ENCODE measurements around the gene MKRN2OS. TPM values are rescaled to one million over a fixed set of nuclear protein-coding genes. Genes with fewer than 3 reads are reported as not detected.

MKRN2OS gene
- total and polyA plus RNA-seq, 5 donors: 0.23 TPM; not detected in 4

- no peaks in the 10 kb centered on the region for H3K9me3 ChIP-seq (ENCODE audit: control insufficient read depth, low read length)
Observed at GRCh38 chr3:12561397-12561796, 16.1 kb upstream of the MKRN2OS start.

GRCh38 chr3:12560505-12561190 lies 15.3 kb upstream of the MKRN2OS start:
- Histone ChIP-seq H3K27me3 (ENCODE audit: control insufficient read depth, insufficient read depth) (no peaks in the 10 kb centered on the region), H3K9me3 (ENCODE audit: control insufficient read depth, low read length) (no peaks in the 10 kb centered on the region), H3K4me3 (ENCODE audit: low read length) (no peak overlapping the region), H3K4me1 (ENCODE audit: control insufficient read depth, insufficient read depth, low read length) (peaks cover 8% of the 10 kb centered on the region), H3K27ac (ENCODE audit: low read length) (peak overlapping the region; percentile 73)
- no peak for DNase-seq
- intact Hi-C loops (cut with DNase I): no loop called here
- ATAC-seq: no peak
- whole genome bisulfite sequencing: 66% methylated on average over 5 of the region's 5 CpGs

More at GRCh38 chr3:12561397-12561796, 16.1 kb upstream of the MKRN2OS start:
- Histone ChIP-seq H3K27ac (ENCODE audit: low read length) (no peak overlapping the region), H3K4me1 (ENCODE audit: control insufficient read depth, insufficient read depth, low read length) (peaks cover 8% of the 10 kb centered on the region), H3K27me3 (ENCODE audit: control insufficient read depth, insufficient read depth) (no peaks in the 10 kb centered on the region), H3K4me3 (ENCODE audit: low read length) (no peak overlapping the region)
- DNase-seq (no peak), ATAC-seq (no peak)
- WGBS: 93% methylated on average over 2 of the region's 2 CpGs
- intact Hi-C loops (cut with DNase I): no loop called here

- H3K27me3 ChIP-seq (ENCODE audit: control insufficient read depth, insufficient read depth): no peaks in the 10 kb centered on the region
- WGBS: 70% methylated on average over 3 of the region's 3 CpGs
- H3K27ac ChIP-seq (ENCODE audit: low read length): no peak overlapping the region
- intact Hi-C loops (cut with DNase I): no loop called here
- no peak overlapping the region for H3K4me3 ChIP-seq (ENCODE audit: low read length)
- DNase-seq: no peak
- peaks cover 8% of the 10 kb centered on the region for H3K4me1 ChIP-seq (ENCODE audit: control insufficient read depth, insufficient read depth, low read length)
- no peak for ATAC-seq
- no peaks in the 10 kb centered on the region for H3K9me3 ChIP-seq (ENCODE audit: control insufficient read depth, low read length)
Observed at GRCh38 chr3:12559520-12559919, 14.2 kb upstream of the MKRN2OS start.

- ATAC-seq (no peak), DNase-seq (no peak)
- Histone ChIP-seq H3K27me3 (ENCODE audit: control insufficient read depth, insufficient read depth) (no peaks in the 10 kb centered on the region), H3K27ac (ENCODE audit: low read length) (no peak overlapping the region), H3K9me3 (ENCODE audit: control insufficient read depth, low read length) (no peaks in the 10 kb centered on the region), H3K4me3 (ENCODE audit: low read length) (no peak overlapping the region), H3K4me1 (ENCODE audit: control insufficient read depth, insufficient read depth, low read length) (peaks cover 8% of the 10 kb centered on the region)
- 72% methylated on average over 4 of the region's 4 CpGs for WGBS
- intact Hi-C loops (cut with DNase I): no loop called here
Observed at GRCh38 chr3:12558706-12559105, 13.4 kb upstream of the MKRN2OS start.

GRCh38 chr3:12557473-12558100 lies 12.3 kb upstream of the MKRN2OS start:
- H3K9me3 ChIP-seq (ENCODE audit: control insufficient read depth, low read length): no peaks in the 10 kb centered on the region
- intact Hi-C loops (cut with DNase I): no loop called here
- 1% methylated on average over 18 of the region's 18 CpGs for WGBS
- peaks cover 8% of the 10 kb centered on the region for H3K4me1 ChIP-seq (ENCODE audit: control insufficient read depth, insufficient read depth, low read length)
- H3K27me3 ChIP-seq (ENCODE audit: control insufficient read depth, insufficient read depth): no peaks in the 10 kb centered on the region
- peak overlapping the region; percentile 84 for H3K27ac ChIP-seq (ENCODE audit: low read length)
- DNase-seq (no peak), ATAC-seq (no peak)
- H3K4me3 ChIP-seq (ENCODE audit: low read length): peak overlapping the region; percentile 68

GRCh38 chr3:12556690-12557472 lies 11.6 kb upstream of the MKRN2OS start, which contains the start of gene MKRN2:
MKRN2 (plus strand) TSS chr3:12557087; CDS start chr3:12557151, 64 bp downstream.
- ATAC-seq: peak; percentile 97 to 98
- Histone ChIP-seq H3K4me1 (ENCODE audit: control insufficient read depth, insufficient read depth, low read length) (peaks cover 7% of the 10 kb centered on the region), H3K4me3 (ENCODE audit: low read length) (peak within 1 kb of the TSS; percentile 68), H3K27ac (ENCODE audit: low read length) (peak within 1 kb of the TSS; percentile 84), H3K27me3 (ENCODE audit: control insufficient read depth, insufficient read depth) (no peaks in the 10 kb centered on the region), H3K9me3 (ENCODE audit: control insufficient read depth, low read length) (no peaks in the 10 kb centered on the region)
- WGBS: under 1% methylated on average over 77 of the region's 77 CpGs
- intact Hi-C loops (cut with DNase I): no loop called here
- peak; percentile 86 to 95 (median 94) for DNase-seq

GRCh38 chr3:12556314-12556689 lies 11.0 kb upstream of the MKRN2OS start:
- WGBS: 2% methylated on average over 8 of the region's 8 CpGs
- no peaks in the 10 kb centered on the region for H3K27me3 ChIP-seq (ENCODE audit: control insufficient read depth, insufficient read depth)
- DNase-seq (no peak), ATAC-seq (peak; percentile 17 to 20)
- H3K9me3 ChIP-seq (ENCODE audit: control insufficient read depth, low read length): no peaks in the 10 kb centered on the region
- H3K4me1 ChIP-seq (ENCODE audit: control insufficient read depth, insufficient read depth, low read length): peaks cover 5% of the 10 kb centered on the region
- intact Hi-C loops (cut with DNase I): no loop called here
- peak overlapping the region; percentile 67 for H3K27ac ChIP-seq (ENCODE audit: low read length)
- H3K4me3 ChIP-seq (ENCODE audit: low read length): peak overlapping the region; percentile 68

GRCh38 chr3:12553921-12554391 lies 8.7 kb upstream of the MKRN2OS start:
- no peak for ATAC-seq
- 5% methylated on average over 26 of the region's 26 CpGs for WGBS
- H3K4me1 ChIP-seq (ENCODE audit: control insufficient read depth, insufficient read depth, low read length): no peaks in the 10 kb centered on the region
- no peak overlapping the region for H3K27ac ChIP-seq (ENCODE audit: low read length)
- intact Hi-C loops (cut with DNase I): no loop called here
- H3K9me3 ChIP-seq (ENCODE audit: control insufficient read depth, low read length): no peaks in the 10 kb centered on the region
- peak overlapping the region; percentile 45 for H3K4me3 ChIP-seq (ENCODE audit: low read length)
- peak; percentile 35 to 66 (median 64) for DNase-seq
- no peaks in the 10 kb centered on the region for H3K27me3 ChIP-seq (ENCODE audit: control insufficient read depth, insufficient read depth)

GRCh38 chr3:12549971-12550760 lies 4.9 kb upstream of the MKRN2OS start:
- Histone ChIP-seq H3K27me3 (ENCODE audit: control insufficient read depth, insufficient read depth) (no peaks in the 10 kb centered on the region), H3K4me3 (ENCODE audit: low read length) (no peak overlapping the region), H3K4me1 (ENCODE audit: control insufficient read depth, insufficient read depth, low read length) (no peaks in the 10 kb centered on the region), H3K9me3 (ENCODE audit: control insufficient read depth, low read length) (no peaks in the 10 kb centered on the region), H3K27ac (ENCODE audit: low read length) (no peak overlapping the region)
- DNase-seq: no peak
- intact Hi-C loops (cut with DNase I): no loop called here
- 63% methylated on average over 7 of the region's 7 CpGs for WGBS
- no peak for ATAC-seq

- Histone ChIP-seq H3K27ac (ENCODE audit: low read length) (no peak overlapping the region), H3K4me3 (ENCODE audit: low read length) (no peak overlapping the region), H3K4me1 (ENCODE audit: control insufficient read depth, insufficient read depth, low read length) (no peaks in the 10 kb centered on the region), H3K9me3 (ENCODE audit: control insufficient read depth, low read length) (no peaks in the 10 kb centered on the region), H3K27me3 (ENCODE audit: control insufficient read depth, insufficient read depth) (no peaks in the 10 kb centered on the region)
- DNase-seq: no peak
- 73% methylated on average over 11 of the region's 11 CpGs for WGBS
- no peak for ATAC-seq
- intact Hi-C loops (cut with DNase I): no loop called here
Observed at GRCh38 chr3:12544652-12545472, 437 bp downstream of the MKRN2OS start.
